Body of pancreas (tissue), 4 donors: ENCODE results near the gene BRD4. TPM values are rescaled to one million over a fixed set of nuclear protein-coding genes. Genes with fewer than 3 reads are reported as not detected.

ENCODE experiments used
- ATAC-seq: fragments of 150-250 bp; one replicate; pipeline ENCODE4 v1.9.1; 2016
- DNase-seq, 4 donors: peaks; one replicate each; pipeline ENCODE4 v3.0.0-alpha.2; 2019
- H3K27ac ChIP-seq, 4 donors: fragments of 200-600 bp; sonication (generic); 1 replicate in 3 of 4; 2 replicates in 1 of 4; pipeline versions ENCODE4 v1.5.1 to v1.6.1; 2016 to 2019; ENCODE audit warnings: mild to moderate bottlenecking in 1 of 4, mixed read lengths in 1 of 4, moderate library complexity in 1 of 4
- H3K27me3 ChIP-seq, 2 donors: fragments of 200-600 bp; sonication (generic); one replicate each; pipeline ENCODE4 v1.6.0; 2016; ENCODE audit warnings: mild to moderate bottlenecking in 1 of 2
- H3K36me3 ChIP-seq, 2 donors: fragments of 200-600 bp; sonication (generic); replicated peaks in 1 of 2; 2 replicates each; pipeline ENCODE4 v1.5.1; 2016; ENCODE audit warnings: low read depth in 2 of 2; ENCODE audit not compliant: insufficient read depth in 1 of 2
- H3K4me1 ChIP-seq: fragments of 200-600 bp; sonication (generic); one replicate; pipeline ENCODE4 v1.6.0; 2016
- H3K4me3 ChIP-seq, 2 donors: fragments of 200-600 bp; sonication (generic); 1 replicate in 1 of 2; 2 replicates in 1 of 2; pipeline ENCODE4 v1.5.1; 2016 to 2019
- H3K9me3 ChIP-seq, 3 donors: fragments of 200-600 bp; sonication (generic); 1 replicate in 2 of 3; 2 replicates in 1 of 3; pipeline ENCODE4 v1.5.1; 2016
- CTCF ChIP-seq, 7 experiments: fragments of 450-650 bp in 4 of 7; fragments of 200-600 bp in 3 of 7; sonication (generic) in 3 of 7; IDR thresholded peaks; one replicate each; pipeline ENCODE4 v1.5.1; 2016 to 2019; ENCODE audit warnings: antibody characterized with exemption in 7 of 7
- POLR2A ChIP-seq, 3 donors: fragments of 450-650 bp; IDR thresholded peaks; one replicate each; pipeline ENCODE4 v1.6.1; 2016; ENCODE audit warnings: antibody characterized with exemption in 3 of 3, mild to moderate bottlenecking in 2 of 3
- WGBS, 2 donors: methylation state at CpG; one replicate each; pipeline ENCODE4 v1.1.5; 2017; 5-methylcytosine and 5-hydroxymethylcytosine counted together
- intact Hi-C: fragments of 100-400 bp; cut with DNase I; formaldehyde crosslinking; loops from one replicate; pipeline ENCODE4 v1.15.1; 2023
- total RNA-seq, 2 donors: library from RNA; depleted of rRNA; stranded (reverse); fragments of >200 nt; gene quantifications; one replicate each; pipeline ENCODE4 v1.1.0, GENCODE V29; 2016

Gene BRD4
- total RNA-seq, 2 donors from 2014 or later, result 15.3 to 33.6 TPM

GRCh38 chr19:15279326-15279904 is 52.9 kb downstream of the BRD4 start:
- H3K27me3 ChIP-seq, result no peaks in the 10 kb centered on the region
- H3K4me3 ChIP-seq, result no peak overlapping the region
- H3K27ac ChIP-seq, result peak overlapping the region in 2 of 4 donors; percentile 36 to 76
- intact Hi-C loops, result loop anchor here (10.0 kb wide), 1 partner anchor 45 kb away; no protein-coding TSS in a partner anchor
- no peak for ATAC-seq
- no peaks in the 10 kb centered on the region for H3K9me3 ChIP-seq
- DNase-seq, result no peak
- H3K36me3 ChIP-seq, result no peaks in the 10 kb centered on the region
- TF ChIP-seq POLR2A (IDR thresholded peaks at IDR 0.05), result no peak
- TF ChIP-seq CTCF (IDR thresholded peaks at IDR 0.05), result no peak
- H3K4me1 ChIP-seq, result peaks cover 92% of the 10 kb centered on the region
- WGBS, 2 donors, result 82 to 90% methylated on average over 4 of the region's 4 CpGs

GRCh38 chr19:15276620-15277215 is 55.6 kb downstream of the BRD4 start:
- whole genome bisulfite sequencing, 2 donors, result 70% methylated on average over 11 of the region's 11 CpGs
- no peak for TF ChIP-seq POLR2A (IDR thresholded peaks at IDR 0.05)
- no peak for TF ChIP-seq CTCF (IDR thresholded peaks at IDR 0.05)
- no peak overlapping the region for H3K4me3 ChIP-seq
- no peak overlapping the region for H3K27ac ChIP-seq
- ATAC-seq (no peak), DNase-seq (no peak)
- no peaks in the 10 kb centered on the region for H3K9me3 ChIP-seq
- H3K27me3 ChIP-seq, result no peaks in the 10 kb centered on the region
- H3K4me1 ChIP-seq, result peaks cover 79% of the 10 kb centered on the region
- intact Hi-C loops, result loop anchor here (10.0 kb wide), 1 partner anchor 48 kb away; no protein-coding TSS in a partner anchor
- H3K36me3 ChIP-seq, result peaks cover 0 to 6% of the 10 kb centered on the region in 2 donors

- H3K4me3 ChIP-seq, result no peak overlapping the region
- intact Hi-C loops, result loop anchor here (10.0 kb wide), 1 partner anchor 50 kb away; no protein-coding TSS in a partner anchor
- no peak for TF ChIP-seq CTCF (IDR thresholded peaks at IDR 0.05)
- TF ChIP-seq POLR2A (IDR thresholded peaks at IDR 0.05), result no peak
- H3K27me3 ChIP-seq, result no peaks in the 10 kb centered on the region
- DNase-seq (no peak), ATAC-seq (peak; percentile 29)
- H3K27ac ChIP-seq, result no peak overlapping the region
- H3K4me1 ChIP-seq, result peaks cover 67% of the 10 kb centered on the region
- WGBS, 2 donors, result 87 to 90% methylated on average over 4 of the region's 4 CpGs
- H3K36me3 ChIP-seq, result peaks cover 0 to 6% of the 10 kb centered on the region in 2 donors
- no peaks in the 10 kb centered on the region for H3K9me3 ChIP-seq
Observed at GRCh38 chr19:15274477-15274876, 57.9 kb downstream of the BRD4 start.

GRCh38 chr19:15269806-15270205 is 62.5 kb downstream of the BRD4 start:
- DNase-seq (no peak), ATAC-seq (no peak)
- no peak overlapping the region for H3K4me3 ChIP-seq
- peaks cover 74% of the 10 kb centered on the region for H3K4me1 ChIP-seq
- TF ChIP-seq CTCF (IDR thresholded peaks at IDR 0.05) (no peak), POLR2A (IDR thresholded peaks at IDR 0.05) (no peak)
- WGBS, 2 donors, result 62 to 79% methylated on average over 6 of the region's 6 CpGs
- H3K9me3 ChIP-seq, result no peaks in the 10 kb centered on the region
- H3K27ac ChIP-seq, result no peak overlapping the region
- H3K36me3 ChIP-seq, result peaks cover 0 to 6% of the 10 kb centered on the region in 2 donors
- no peaks in the 10 kb centered on the region for H3K27me3 ChIP-seq
- intact Hi-C loops, result loop anchor here (10.0 kb wide), 2 partner anchors 55 to 105 kb away; partner anchors contain the start of gene AKAP8
